Ishikawa (cell line): ENCODE results near the gene ZNF423.

Experiments used
- CREB1 ChIP-seq: IDR thresholded peaks from 2 replicates; pipeline ENCODE4 v1.6.1; 2012; ENCODE audit warnings: low read depth
- FOXM1 ChIP-seq: IDR thresholded peaks from 2 replicates; pipeline ENCODE4 v1.6.1; 2012; ENCODE audit warnings: low read depth, borderline replicate concordance
- MAX ChIP-seq: IDR thresholded peaks from 2 replicates; pipeline ENCODE4 v1.6.1; 2012
- RAD21 ChIP-seq: IDR thresholded peaks from 2 replicates; pipeline ENCODE4 v1.6.1; 2012; ENCODE audit warnings: low read depth
- TAF1 ChIP-seq: IDR thresholded peaks from 2 replicates; pipeline ENCODE4 v1.6.1; 2012; ENCODE audit warnings: low read depth, mild to moderate bottlenecking
- USF1 ChIP-seq: IDR thresholded peaks from 2 replicates; pipeline ENCODE4 v1.6.1; 2012
- YY1 ChIP-seq: IDR thresholded peaks from 2 replicates; pipeline ENCODE4 v1.6.1; 2012; ENCODE audit warnings: low read depth

GRCh38 chr16:49593424-49594040 lies 262.4 kb downstream of the ZNF423 start:
- no peak for TF ChIP-seq RAD21
- no peak for TF ChIP-seq FOXM1
- no peak for TF ChIP-seq TAF1
- no peak for TF ChIP-seq MAX
- TF ChIP-seq YY1, result no peak
- TF ChIP-seq CREB1, result no peak
- no peak for TF ChIP-seq USF1
